Activated CD8-positive, alpha-beta T cell treated with anti-CD3 and anti-CD28 coated beads for 36 hours (primary cell): ENCODE measurements around the gene LIPT1. TPM values are rescaled to one million over a fixed set of nuclear protein-coding genes. Genes with fewer than 3 reads are reported as not detected.
"Not testable (repeated sequence)": the region's sequence is repeated elsewhere in the genome, so short reads cannot be mapped to it uniquely, and the experiment has no call there.

Experiments
- ATAC-seq: fragments of 200-7000 bp; cut with Tn5 transposase; one replicate; pipeline ENCODE4 v1.10.0; 2021; ENCODE audit warnings: mild to moderate bottlenecking, moderate library complexity
- CTCF ChIA-PET: fragments of 350-600 bp; sonication (Branson Sonifier 250); formaldehyde crosslinking; loops from one replicate; lab custom pipeline; 2021; ENCODE audit warnings: antibody characterized with exemption; lab: Charles Lee
- POLR2A ChIA-PET: fragments of 350-600 bp; sonication (Branson Sonifier 250); formaldehyde crosslinking; loops from one replicate; lab custom pipeline; 2021; ENCODE audit warnings: antibody characterized with exemption; lab: Charles Lee
- DNase-seq: peaks from one replicate; pipeline ENCODE4 v3.0.0-alpha.2; 2020
- H3K27ac Mint-ChIP-seq: one replicate; pipeline ENCODE4 v1.8.0; 2021; ENCODE audit warnings: mild to moderate bottlenecking, mixed read lengths
- H3K27me3 Mint-ChIP-seq: one replicate; pipeline ENCODE4 v1.8.0; 2021; ENCODE audit warnings: mixed read lengths
- H3K36me3 Mint-ChIP-seq: one replicate; pipeline ENCODE4 v1.8.0; 2021; ENCODE audit warnings: low read depth, mixed read lengths
- H3K4me1 Mint-ChIP-seq: one replicate; pipeline ENCODE4 v1.8.0; 2021; ENCODE audit warnings: low read depth, mixed read lengths
- H3K4me3 Mint-ChIP-seq: one replicate; pipeline ENCODE4 v1.8.0; 2021; ENCODE audit warnings: mild to moderate bottlenecking, moderate library complexity, mixed read lengths
- H3K9me3 Mint-ChIP-seq: one replicate; pipeline ENCODE4 v1.8.0; 2021; ENCODE audit warnings: mixed read lengths
- CTCF ChIP-seq: fragments of 200-600 bp; IDR thresholded peaks from one replicate; pipeline ENCODE4 v1.8.0; 2022; ENCODE audit warnings: antibody characterized with exemption, mild to moderate bottlenecking
- intact Hi-C: fragments of 100-400 bp; cut with micrococcal nuclease; formaldehyde crosslinking; loops from one replicate; pipeline ENCODE4 v1.10.0; 2022
- total RNA-seq, 2 experiments: library from RNA; stranded (reverse); gene quantifications; one replicate each; pipeline ENCODE4 v1.2.3, GENCODE V29; 2021

LIPT1 gene
- total RNA-seq, 2 experiments from 2014 or later = 3.3 to 6.0 TPM

DNA sequence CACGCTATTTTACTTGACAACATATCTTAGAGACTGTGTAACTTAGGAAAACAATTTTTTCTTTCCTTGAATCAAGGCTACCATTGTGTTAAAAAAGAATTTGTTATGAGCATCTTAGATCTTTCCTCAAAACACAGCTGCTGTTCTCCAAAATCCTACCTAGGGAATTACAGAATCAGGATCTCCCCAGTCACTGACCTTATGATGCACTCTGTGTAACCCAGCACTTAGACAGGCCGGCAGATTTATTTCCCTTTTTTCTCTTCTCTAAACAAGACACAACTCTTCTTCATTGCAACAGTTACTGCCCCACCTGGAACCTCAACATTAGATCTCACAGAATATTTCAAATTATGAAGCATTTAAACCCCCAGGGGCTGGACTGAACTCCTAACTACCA, 26.8 kb upstream of the LIPT1 start:
- no peak for DNase-seq
- Mint-ChIP-seq H3K4me3 (no peak overlapping the region), H3K9me3 (peaks cover 59% of the 10 kb centered on the region), H3K27ac (no peak overlapping the region), H3K36me3 (peaks cover 59% of the 10 kb centered on the region), H3K27me3 (no peaks in the 10 kb centered on the region), H3K4me1 (no peaks in the 10 kb centered on the region)
- no peak for ATAC-seq
- CTCF ChIA-PET = no interaction called here
- intact Hi-C loops = no loop called here
- POLR2A ChIA-PET = no interaction called here
- TF ChIP-seq CTCF = no peak

DNA sequence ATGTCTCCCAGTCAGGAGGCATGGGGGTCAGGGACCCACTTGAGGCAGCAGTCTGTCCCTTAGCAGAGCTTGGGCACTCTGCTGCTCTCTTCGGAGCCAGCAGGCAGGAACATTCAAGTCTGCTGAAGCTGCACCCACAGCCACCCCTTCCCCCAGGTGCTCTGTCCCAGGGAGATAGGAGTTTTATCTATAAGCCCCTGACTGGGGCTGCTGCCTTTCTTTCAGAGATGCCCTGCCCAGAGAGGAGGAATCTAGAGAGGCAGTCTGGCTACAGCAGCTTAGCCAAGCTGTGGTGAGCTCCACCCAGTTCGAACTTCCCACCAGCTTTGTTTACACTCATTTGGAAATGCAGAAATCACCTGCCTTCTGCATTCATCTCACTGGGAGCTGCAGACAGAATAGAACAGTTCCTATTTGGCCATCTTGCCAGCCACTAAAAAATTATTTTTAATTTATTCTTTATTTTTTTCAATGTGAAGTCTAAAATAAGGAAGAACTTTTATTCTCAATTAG, 19.7 kb upstream of the LIPT1 start:
- POLR2A ChIA-PET = not testable (repeated sequence)
- Mint-ChIP-seq H3K4me1 (peaks cover 11% of the 10 kb centered on the region), H3K36me3 (peaks cover 47% of the 10 kb centered on the region)

GRCh38 chr2:99139003-99139402, 15.8 kb upstream of the LIPT1 start:
- ATAC-seq (no peak), DNase-seq (no peak)
- Mint-ChIP-seq H3K27ac (no peak overlapping the region), H3K27me3 (no peaks in the 10 kb centered on the region), H3K4me3 (no peak overlapping the region), H3K9me3 (peaks cover 10% of the 10 kb centered on the region), H3K4me1 (peaks cover 16% of the 10 kb centered on the region), H3K36me3 (peaks cover 26% of the 10 kb centered on the region)
- ChIA-PET CTCF (interaction anchor here (0.7 kb wide), 1 partner anchor 14 kb away, joined by 4 read pairs; no protein-coding TSS in a partner anchor), POLR2A (interaction anchor here (0.6 kb wide), 3 partner anchors 15 to 439 kb away, joined by 3 to 4 read pairs (median 3); no protein-coding TSS in a partner anchor)
- no peak for TF ChIP-seq CTCF
- intact Hi-C loops = no loop called here

More for the DNA sequence above, 19.7 kb upstream of the LIPT1 start:
- ATAC-seq, CTCF ChIA-PET, intact Hi-C loops, H3K4me3 Mint-ChIP-seq, DNase-seq, H3K27ac Mint-ChIP-seq, H3K27me3 Mint-ChIP-seq: not testable (repeated sequence)
- H3K9me3 Mint-ChIP-seq = peaks cover 43% of the 10 kb centered on the region

DNA sequence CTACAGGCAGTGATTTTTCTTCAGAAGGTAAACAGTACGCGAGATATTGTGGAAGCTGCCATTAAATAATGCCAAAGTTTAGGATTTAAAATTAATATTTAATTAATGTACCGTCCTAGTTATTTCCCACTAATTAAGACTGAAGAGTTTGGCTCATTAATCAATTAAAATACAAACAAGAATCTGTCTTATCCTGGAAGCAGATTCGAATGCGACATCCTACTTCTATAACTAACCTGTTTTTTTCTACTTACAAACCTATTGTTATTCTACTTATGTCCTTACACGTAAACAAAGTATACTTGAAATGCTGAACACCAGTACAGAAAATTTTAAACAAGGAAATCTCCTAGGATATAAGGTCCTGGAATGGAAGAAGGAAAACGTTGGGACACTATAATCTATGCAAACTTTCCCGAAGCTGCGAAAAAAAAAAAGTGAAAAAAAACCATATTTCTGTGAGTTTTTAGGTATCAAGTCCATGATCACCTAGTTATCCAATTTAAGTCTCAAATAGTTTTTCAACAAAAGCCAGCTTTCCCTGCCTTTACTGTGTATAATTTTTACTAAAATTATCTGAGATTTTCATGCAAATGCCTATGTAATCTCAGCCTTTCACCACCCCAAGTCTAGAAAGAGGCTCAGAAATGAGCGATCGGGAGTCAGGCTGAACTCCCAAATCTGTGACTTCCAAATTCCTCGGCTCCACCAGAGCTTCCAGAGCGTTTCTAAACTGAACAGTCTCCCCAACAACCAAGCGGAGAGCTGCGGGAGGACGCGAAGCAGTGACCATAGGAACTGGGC, 14.5 kb upstream of the LIPT1 start:
- Mint-ChIP-seq H3K4me1 (peaks cover 16% of the 10 kb centered on the region), H3K9me3 (peaks cover 2% of the 10 kb centered on the region)
- CTCF ChIA-PET = interaction anchor here (1.2 to 3.2 kb wide), 6 partner anchors 10 to 204 kb away, joined by 3 to 9 read pairs (median 5); partner anchors contain the start of genes CRACDL, LIPT1, MITD1 and MRPL30

DNA sequence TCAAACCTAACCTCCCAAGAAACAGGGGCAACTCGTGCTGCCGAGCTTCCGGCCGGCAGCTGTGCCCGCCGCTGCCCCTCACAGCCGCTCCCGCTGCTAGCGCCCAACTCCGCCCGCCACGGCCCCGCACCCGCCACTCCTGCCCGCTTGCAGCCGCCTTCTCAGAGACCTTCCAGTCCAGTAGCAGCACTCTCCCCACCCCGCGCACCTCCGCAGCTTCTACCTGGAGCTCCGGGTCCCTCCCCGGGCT, 14.0 kb upstream of the LIPT1 start:
- peaks cover 13% of the 10 kb centered on the region for H3K36me3 Mint-ChIP-seq
- CTCF ChIA-PET = interaction anchor here (1.2 to 3.2 kb wide), 6 partner anchors 9 to 204 kb away, joined by 3 to 9 read pairs (median 5); partner anchors contain the start of genes CRACDL, LIPT1, MITD1 and MRPL30
- intact Hi-C loops = no loop called here
- no peaks in the 10 kb centered on the region for H3K9me3 Mint-ChIP-seq
- peaks cover 16% of the 10 kb centered on the region for H3K4me1 Mint-ChIP-seq
- ATAC-seq (peak; percentile 22), DNase-seq (no peak)
- no peaks in the 10 kb centered on the region for H3K27me3 Mint-ChIP-seq
- H3K27ac Mint-ChIP-seq = peak overlapping the region; percentile 86
- H3K4me3 Mint-ChIP-seq = peak overlapping the region; percentile 94
- POLR2A ChIA-PET = interaction anchor here (0.7 to 2.5 kb wide), 6 partner anchors 9 to 196 kb away, joined by 4 to 16 read pairs (median 8); partner anchors contain the start of genes EIF5B, LIPT1, TSGA10 and TXNDC9
- no peak for TF ChIP-seq CTCF

More for the DNA sequence above, 14.5 kb upstream of the LIPT1 start:
- POLR2A ChIA-PET = interaction anchor here (1.0 to 2.5 kb wide), 5 partner anchors 10 to 197 kb away, joined by 4 to 16 read pairs (median 11); partner anchors contain the start of genes EIF5B, LIPT1, TSGA10 and TXNDC9
- DNase-seq (no peak), ATAC-seq (no peak)
- intact Hi-C loops = no loop called here
- peaks cover 16% of the 10 kb centered on the region for H3K36me3 Mint-ChIP-seq
- H3K4me3 Mint-ChIP-seq = peak overlapping the region; percentile 94
- H3K27ac Mint-ChIP-seq = peak overlapping the region; percentile 86
- no peak for TF ChIP-seq CTCF
- H3K27me3 Mint-ChIP-seq = no peaks in the 10 kb centered on the region
